K562 (cell line): ENCODE results near the gene LIN28B. TPM values are rescaled to one million over a fixed set of nuclear protein-coding genes. Genes with fewer than 3 reads are reported as not detected.

Experiments used
- LEF1 ChIP-seq: fragments of 450-650 bp; IDR thresholded peaks from 2 replicates; pipeline ENCODE4 v1.6.1; 2016; ENCODE audit warnings: mild to moderate bottlenecking
- MAFG ChIP-seq: fragments of 450-650 bp; conservative IDR thresholded peaks from 2 replicates; pipeline ENCODE4 v1.6.1; 2016; ENCODE audit warnings: missing genetic modification characterization, missing compliant biosample characterization
- PHF8 ChIP-seq: fragments of 200-600 bp; sonication (generic); IDR thresholded peaks from 2 replicates; pipeline ENCODE4 v1.6.1; 2012; ENCODE audit warnings: mixed run types, mild to moderate bottlenecking, inconsistent platforms, low read length, moderate library complexity, borderline replicate concordance
- POLR2B ChIP-seq: fragments of 450-650 bp; IDR thresholded peaks from 2 replicates; pipeline ENCODE4 v1.6.1; 2018; ENCODE audit warnings: low read depth; ENCODE audit not compliant: partially characterized antibody
- SOX6 ChIP-seq: fragments of 450-650 bp; IDR thresholded peaks from 2 replicates; pipeline ENCODE4 v1.6.1; 2014; ENCODE audit warnings: mild to moderate bottlenecking
- polyA plus RNA-seq, 8 experiments: library from polyadenylated mRNA; depleted of rRNA in 4 of 8; stranded (reverse) in 5 of 8; unstranded in 3 of 8; fragments of >200 nt; fragmentation: Nextera tagmentation in 2 of 8; fragmentation: Illumina TruSeq in 1 of 8; extraction: Ambion mirVana in 2 of 8; extraction: Trizol in 1 of 8; gene quantifications; 2 replicates each; pipeline versions ENCODE4 v1.2.1 to v1.2.3, GENCODE V29; 2011 to 2014; ENCODE audit warnings: inconsistent platforms in 1 of 8, missing spikeins in 1 of 8
- total RNA-seq, 7 experiments: library from RNA; depleted of rRNA in 6 of 7; stranded (reverse); fragments of >200 nt in 6 of 7; fragmentation: Illumina TruSeq in 2 of 7; extraction: Trizol in 2 of 7; gene quantifications; 2 replicates each; pipeline versions ENCODE4 v1.2.1 to v1.2.3, GENCODE V29; 2011 to 2021; ENCODE audit warnings: low replicate concordance in 1 of 7
- TF ChIP-seq, protein P1 (sequence below): fragments of 450-650 bp; IDR thresholded peaks from 2 replicates; pipeline ENCODE4 v1.6.1; 2016
- TF ChIP-seq, protein P2 (sequence below): fragments of 450-650 bp; IDR thresholded peaks from 2 replicates; pipeline ENCODE4 v1.6.1; 2017; ENCODE audit warnings: antibody characterized with exemption, mild to moderate bottlenecking
- TF ChIP-seq, protein P3 (sequence below), 2 experiments: fragments of 450-650 bp; conservative IDR thresholded peaks; 2 replicates each; pipeline ENCODE4 v1.6.1; 2017; ENCODE audit warnings: mild to moderate bottlenecking in 2 of 2, moderate library complexity in 2 of 2
- TF ChIP-seq, protein P4 (sequence below), 2 experiments: IDR thresholded peaks in 1 of 2; conservative IDR thresholded peaks in 1 of 2; 2 replicates each; pipeline ENCODE4 v1.6.1; 2016; ENCODE audit warnings: low read depth in 2 of 2, mild to moderate bottlenecking in 1 of 2, missing compliant biosample characterization in 1 of 2, missing genetic modification characterization in 1 of 2, moderate library complexity in 1 of 2

The LIN28B gene
- total and polyA plus RNA-seq, 9 of the 15 experiments (the other 6 are each of a cell fraction or from before 2014, with no cell fraction given), result 20.9 to 77.3 (median 42.1) TPM

DNA sequence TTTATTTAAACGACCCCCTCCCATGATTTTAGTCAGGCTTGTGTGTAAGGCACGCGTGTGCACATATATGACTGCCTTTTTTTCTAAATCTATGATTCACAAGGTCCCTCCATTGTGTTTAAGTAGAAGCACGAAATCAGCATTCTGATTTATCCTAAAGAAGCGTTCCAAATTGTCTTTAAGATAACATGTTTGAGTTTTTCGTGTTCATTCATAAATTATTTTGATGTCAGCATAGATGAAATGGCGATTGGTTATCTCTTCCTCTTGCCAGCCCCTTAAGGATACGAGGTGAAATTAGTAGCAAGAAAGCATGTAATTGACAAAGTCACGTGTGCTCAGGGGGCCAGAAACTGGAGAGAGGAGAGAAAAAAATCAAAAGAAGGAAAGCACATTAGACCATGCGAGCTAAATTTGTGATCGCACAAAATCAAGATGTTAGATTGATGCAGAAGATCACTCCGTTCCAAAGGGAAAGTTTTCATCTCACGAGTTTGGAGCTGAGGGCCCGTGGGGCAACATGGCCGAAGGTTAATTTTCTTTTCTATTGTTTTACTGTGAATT lies at the start of gene LIN28B (continued):
- TF ChIP-seq, protein P1, sequence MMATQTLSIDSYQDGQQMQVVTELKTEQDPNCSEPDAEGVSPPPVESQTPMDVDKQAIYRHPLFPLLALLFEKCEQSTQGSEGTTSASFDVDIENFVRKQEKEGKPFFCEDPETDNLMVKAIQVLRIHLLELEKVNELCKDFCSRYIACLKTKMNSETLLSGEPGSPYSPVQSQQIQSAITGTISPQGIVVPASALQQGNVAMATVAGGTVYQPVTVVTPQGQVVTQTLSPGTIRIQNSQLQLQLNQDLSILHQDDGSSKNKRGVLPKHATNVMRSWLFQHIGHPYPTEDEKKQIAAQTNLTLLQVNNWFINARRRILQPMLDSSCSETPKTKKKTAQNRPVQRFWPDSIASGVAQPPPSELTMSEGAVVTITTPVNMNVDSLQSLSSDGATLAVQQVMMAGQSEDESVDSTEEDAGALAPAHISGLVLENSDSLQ, result peak; percentile 84
- TF ChIP-seq, protein P2, sequence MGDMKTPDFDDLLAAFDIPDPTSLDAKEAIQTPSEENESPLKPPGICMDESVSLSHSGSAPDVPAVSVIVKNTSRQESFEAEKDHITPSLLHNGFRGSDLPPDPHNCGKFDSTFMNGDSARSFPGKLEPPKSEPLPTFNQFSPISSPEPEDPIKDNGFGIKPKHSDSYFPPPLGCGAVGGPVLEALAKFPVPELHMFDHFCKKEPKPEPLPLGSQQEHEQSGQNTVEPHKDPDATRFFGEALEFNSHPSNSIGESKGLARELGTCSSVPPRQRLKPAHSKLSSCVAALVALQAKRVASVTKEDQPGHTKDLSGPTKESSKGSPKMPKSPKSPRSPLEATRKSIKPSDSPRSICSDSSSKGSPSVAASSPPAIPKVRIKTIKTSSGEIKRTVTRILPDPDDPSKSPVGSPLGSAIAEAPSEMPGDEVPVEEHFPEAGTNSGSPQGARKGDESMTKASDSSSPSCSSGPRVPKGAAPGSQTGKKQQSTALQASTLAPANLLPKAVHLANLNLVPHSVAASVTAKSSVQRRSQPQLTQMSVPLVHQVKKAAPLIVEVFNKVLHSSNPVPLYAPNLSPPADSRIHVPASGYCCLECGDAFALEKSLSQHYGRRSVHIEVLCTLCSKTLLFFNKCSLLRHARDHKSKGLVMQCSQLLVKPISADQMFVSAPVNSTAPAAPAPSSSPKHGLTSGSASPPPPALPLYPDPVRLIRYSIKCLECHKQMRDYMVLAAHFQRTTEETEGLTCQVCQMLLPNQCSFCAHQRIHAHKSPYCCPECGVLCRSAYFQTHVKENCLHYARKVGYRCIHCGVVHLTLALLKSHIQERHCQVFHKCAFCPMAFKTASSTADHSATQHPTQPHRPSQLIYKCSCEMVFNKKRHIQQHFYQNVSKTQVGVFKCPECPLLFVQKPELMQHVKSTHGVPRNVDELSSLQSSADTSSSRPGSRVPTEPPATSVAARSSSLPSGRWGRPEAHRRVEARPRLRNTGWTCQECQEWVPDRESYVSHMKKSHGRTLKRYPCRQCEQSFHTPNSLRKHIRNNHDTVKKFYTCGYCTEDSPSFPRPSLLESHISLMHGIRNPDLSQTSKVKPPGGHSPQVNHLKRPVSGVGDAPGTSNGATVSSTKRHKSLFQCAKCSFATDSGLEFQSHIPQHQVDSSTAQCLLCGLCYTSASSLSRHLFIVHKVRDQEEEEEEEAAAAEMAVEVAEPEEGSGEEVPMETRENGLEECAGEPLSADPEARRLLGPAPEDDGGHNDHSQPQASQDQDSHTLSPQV, result peak; percentile 24; the same call in 1 of the 2 replicates
- TF ChIP-seq, protein P3, sequence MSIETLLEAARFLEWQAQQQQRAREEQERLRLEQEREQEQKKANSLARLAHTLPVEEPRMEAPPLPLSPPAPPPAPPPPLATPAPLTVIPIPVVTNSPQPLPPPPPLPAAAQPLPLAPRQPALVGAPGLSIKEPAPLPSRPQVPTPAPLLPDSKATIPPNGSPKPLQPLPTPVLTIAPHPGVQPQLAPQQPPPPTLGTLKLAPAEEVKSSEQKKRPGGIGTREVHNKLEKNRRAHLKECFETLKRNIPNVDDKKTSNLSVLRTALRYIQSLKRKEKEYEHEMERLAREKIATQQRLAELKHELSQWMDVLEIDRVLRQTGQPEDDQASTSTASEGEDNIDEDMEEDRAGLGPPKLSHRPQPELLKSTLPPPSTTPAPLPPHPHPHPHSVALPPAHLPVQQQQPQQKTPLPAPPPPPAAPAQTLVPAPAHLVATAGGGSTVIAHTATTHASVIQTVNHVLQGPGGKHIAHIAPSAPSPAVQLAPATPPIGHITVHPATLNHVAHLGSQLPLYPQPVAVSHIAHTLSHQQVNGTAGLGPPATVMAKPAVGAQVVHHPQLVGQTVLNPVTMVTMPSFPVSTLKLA (conservative IDR thresholded peaks at IDR 0.05), result peak; percentile 18 to 62
- TF ChIP-seq POLR2B (peak; percentile 38), SOX6 (peak; percentile 36), MAFG (tag) (0 out of 2 replicates have a peak, but pooled peaks have one; percentile 21), PHF8 (peak; percentile 45; the same call in 1 of the 2 replicates), LEF1 (peak; percentile 13; the same call in 1 of the 2 replicates)
- TF ChIP-seq, protein P4, sequence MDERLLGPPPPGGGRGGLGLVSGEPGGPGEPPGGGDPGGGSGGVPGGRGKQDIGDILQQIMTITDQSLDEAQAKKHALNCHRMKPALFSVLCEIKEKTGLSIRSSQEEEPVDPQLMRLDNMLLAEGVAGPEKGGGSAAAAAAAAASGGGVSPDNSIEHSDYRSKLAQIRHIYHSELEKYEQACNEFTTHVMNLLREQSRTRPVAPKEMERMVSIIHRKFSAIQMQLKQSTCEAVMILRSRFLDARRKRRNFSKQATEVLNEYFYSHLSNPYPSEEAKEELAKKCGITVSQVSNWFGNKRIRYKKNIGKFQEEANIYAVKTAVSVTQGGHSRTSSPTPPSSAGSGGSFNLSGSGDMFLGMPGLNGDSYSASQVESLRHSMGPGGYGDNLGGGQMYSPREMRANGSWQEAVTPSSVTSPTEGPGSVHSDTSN (CRISPR knock-in tag; IDR thresholded peaks at IDR 0.05; ENCODE audit: low read depth), result no peak
- TF ChIP-seq, protein P4 (tag; conservative IDR thresholded peaks at IDR 0.05; ENCODE audit: low read depth), result peak; percentile 83
